Tibial artery (tissue), 4 donors: Measurements from ENCODE around the gene KCNH6.

Experiments used
- DNase-seq, 2 donors: peaks; one replicate each; pipeline ENCODE4 v3.0.0-alpha.2; 2019
- H3K27ac ChIP-seq, 2 donors: fragments of 200-600 bp; sonication (generic) in 1 of 2; 1 replicate in 1 of 2; 2 replicates in 1 of 2; pipeline ENCODE4 v1.5.1; 2018 to 2019; ENCODE audit warnings: mild to moderate bottlenecking in 1 of 2
- H3K27me3 ChIP-seq, 2 donors: fragments of 200-600 bp; sonication (generic) in 1 of 2; one replicate each; pipeline versions ENCODE4 v1.5.1 to v1.6.0; 2016 to 2019
- H3K36me3 ChIP-seq, 3 donors: fragments of 200-600 bp; sonication (generic) in 2 of 3; one replicate each; pipeline ENCODE4 v1.5.1; 2016 to 2019; ENCODE audit warnings: mild to moderate bottlenecking in 2 of 3
- H3K4me1 ChIP-seq, 4 donors: fragments of 200-600 bp; sonication (generic) in 2 of 4; 1 replicate in 3 of 4; 2 replicates in 1 of 4; pipeline ENCODE4 v1.5.1; 2016 to 2019
- H3K4me3 ChIP-seq, 2 donors: fragments of 200-600 bp; sonication (generic) in 1 of 2; 1 replicate in 1 of 2; 2 replicates in 1 of 2; pipeline ENCODE4 v1.5.1; 2018 to 2019; ENCODE audit warnings: mild to moderate bottlenecking in 2 of 2
- H3K9me3 ChIP-seq, 3 donors: fragments of 200-600 bp; sonication (generic) in 1 of 3; one replicate each; pipeline ENCODE4 v1.5.1; 2016 to 2019
- intact Hi-C: fragments of 100-400 bp; cut with DNase I; formaldehyde crosslinking; loops from one replicate; pipeline ENCODE4 v1.15.0; 2023; ENCODE audit warnings: low total_unique reads
- TF ChIP-seq, protein P1 (sequence below), 2 experiments: fragments of 200-600 bp in 1 of 2; fragments of 450-650 bp in 1 of 2; IDR thresholded peaks; one replicate each; pipeline ENCODE4 v1.5.1; 2017 to 2019; ENCODE audit warnings: antibody characterized with exemption in 2 of 2, mild to moderate bottlenecking in 1 of 2, moderate library complexity in 1 of 2

The KCNH6 gene, protein sequence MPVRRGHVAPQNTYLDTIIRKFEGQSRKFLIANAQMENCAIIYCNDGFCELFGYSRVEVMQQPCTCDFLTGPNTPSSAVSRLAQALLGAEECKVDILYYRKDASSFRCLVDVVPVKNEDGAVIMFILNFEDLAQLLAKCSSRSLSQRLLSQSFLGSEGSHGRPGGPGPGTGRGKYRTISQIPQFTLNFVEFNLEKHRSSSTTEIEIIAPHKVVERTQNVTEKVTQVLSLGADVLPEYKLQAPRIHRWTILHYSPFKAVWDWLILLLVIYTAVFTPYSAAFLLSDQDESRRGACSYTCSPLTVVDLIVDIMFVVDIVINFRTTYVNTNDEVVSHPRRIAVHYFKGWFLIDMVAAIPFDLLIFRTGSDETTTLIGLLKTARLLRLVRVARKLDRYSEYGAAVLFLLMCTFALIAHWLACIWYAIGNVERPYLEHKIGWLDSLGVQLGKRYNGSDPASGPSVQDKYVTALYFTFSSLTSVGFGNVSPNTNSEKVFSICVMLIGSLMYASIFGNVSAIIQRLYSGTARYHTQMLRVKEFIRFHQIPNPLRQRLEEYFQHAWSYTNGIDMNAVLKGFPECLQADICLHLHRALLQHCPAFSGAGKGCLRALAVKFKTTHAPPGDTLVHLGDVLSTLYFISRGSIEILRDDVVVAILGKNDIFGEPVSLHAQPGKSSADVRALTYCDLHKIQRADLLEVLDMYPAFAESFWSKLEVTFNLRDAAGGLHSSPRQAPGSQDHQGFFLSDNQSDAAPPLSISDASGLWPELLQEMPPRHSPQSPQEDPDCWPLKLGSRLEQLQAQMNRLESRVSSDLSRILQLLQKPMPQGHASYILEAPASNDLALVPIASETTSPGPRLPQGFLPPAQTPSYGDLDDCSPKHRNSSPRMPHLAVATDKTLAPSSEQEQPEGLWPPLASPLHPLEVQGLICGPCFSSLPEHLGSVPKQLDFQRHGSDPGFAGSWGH

DNA sequence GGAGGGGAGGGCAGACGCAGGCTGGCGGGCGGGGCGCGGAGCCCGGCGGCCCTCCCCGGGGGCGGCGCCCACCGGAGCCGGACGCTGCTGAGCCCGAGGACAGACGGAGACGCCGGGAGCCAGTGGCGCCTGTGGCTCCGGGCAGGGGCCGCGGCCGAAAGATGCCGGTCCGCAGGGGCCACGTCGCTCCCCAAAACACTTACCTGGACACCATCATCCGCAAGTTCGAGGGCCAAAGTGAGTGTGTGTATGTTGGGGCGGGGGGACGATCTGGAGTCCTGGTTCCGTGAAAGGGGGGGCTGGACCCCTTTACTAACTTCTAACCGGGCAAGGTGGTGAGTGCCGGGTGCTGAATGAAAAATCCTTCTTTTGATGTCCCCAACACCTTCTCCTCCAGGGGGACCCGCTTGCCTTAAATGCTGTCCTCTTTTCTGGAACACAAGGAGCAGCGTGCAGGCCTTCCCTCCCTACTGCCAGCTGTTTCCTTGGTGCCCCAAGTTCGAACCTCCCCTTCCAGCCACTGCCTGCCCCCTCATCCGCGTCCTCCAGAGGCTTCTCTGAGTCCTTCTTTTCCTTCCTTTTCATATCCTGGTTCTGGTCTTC, at the start of gene KCNH6:
KCNH6 (plus strand) TSS at position 106 of the 603 bp plus-strand sequence; CDS start at position 162, 56 bp downstream.
- Histone ChIP-seq H3K27me3 (peaks cover 0 to 51% of the 10 kb centered on the region in 2 donors), H3K4me3 (peak within 1 kb of the TSS in 1 of 2 donors; percentile 7), H3K27ac (no peak within 1 kb of the TSS), H3K36me3 (no peaks in the 10 kb centered on the region), H3K4me1 (peaks cover 0 to 7% (median 2%) of the 10 kb centered on the region in 4 donors), H3K9me3 (no peaks in the 10 kb centered on the region)
- intact Hi-C loops = no loop called here
- no peak for DNase-seq
- TF ChIP-seq, protein P1, sequence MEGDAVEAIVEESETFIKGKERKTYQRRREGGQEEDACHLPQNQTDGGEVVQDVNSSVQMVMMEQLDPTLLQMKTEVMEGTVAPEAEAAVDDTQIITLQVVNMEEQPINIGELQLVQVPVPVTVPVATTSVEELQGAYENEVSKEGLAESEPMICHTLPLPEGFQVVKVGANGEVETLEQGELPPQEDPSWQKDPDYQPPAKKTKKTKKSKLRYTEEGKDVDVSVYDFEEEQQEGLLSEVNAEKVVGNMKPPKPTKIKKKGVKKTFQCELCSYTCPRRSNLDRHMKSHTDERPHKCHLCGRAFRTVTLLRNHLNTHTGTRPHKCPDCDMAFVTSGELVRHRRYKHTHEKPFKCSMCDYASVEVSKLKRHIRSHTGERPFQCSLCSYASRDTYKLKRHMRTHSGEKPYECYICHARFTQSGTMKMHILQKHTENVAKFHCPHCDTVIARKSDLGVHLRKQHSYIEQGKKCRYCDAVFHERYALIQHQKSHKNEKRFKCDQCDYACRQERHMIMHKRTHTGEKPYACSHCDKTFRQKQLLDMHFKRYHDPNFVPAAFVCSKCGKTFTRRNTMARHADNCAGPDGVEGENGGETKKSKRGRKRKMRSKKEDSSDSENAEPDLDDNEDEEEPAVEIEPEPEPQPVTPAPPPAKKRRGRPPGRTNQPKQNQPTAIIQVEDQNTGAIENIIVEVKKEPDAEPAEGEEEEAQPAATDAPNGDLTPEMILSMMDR (IDR thresholded peaks at IDR 0.05) = no peak

DNA sequence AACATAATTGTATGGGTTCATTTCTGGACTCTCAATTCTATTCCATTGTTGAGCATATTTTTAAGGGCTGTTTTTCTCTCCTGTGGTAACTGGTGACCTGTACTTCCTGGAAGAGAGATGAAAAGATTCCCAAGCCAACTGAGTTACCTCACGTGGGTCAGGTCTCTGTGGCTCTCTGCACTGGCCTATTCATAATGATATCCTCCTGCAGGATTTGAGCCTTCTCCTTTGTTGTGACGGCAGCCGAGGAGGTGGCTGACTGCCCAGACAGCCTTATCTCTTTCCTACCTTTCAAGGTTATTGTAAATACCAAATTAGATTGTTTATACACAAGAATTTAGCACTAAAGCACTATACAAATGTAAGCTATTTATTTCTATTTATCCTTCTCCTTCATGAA, 49.0 kb upstream of the KCNH6 start:
- no peaks in the 10 kb centered on the region for H3K36me3 ChIP-seq
- intact Hi-C loops = no loop called here
- no peak for DNase-seq
- no peak overlapping the region for H3K4me3 ChIP-seq
- H3K9me3 ChIP-seq = no peaks in the 10 kb centered on the region
- H3K27me3 ChIP-seq = peaks cover 4 to 46% of the 10 kb centered on the region in 2 donors
- H3K27ac ChIP-seq = no peak overlapping the region
- H3K4me1 ChIP-seq = peaks cover 0 to 33% (median 19%) of the 10 kb centered on the region in 4 donors
- TF ChIP-seq, protein P1 (IDR thresholded peaks at IDR 0.05) = no peak

DNA sequence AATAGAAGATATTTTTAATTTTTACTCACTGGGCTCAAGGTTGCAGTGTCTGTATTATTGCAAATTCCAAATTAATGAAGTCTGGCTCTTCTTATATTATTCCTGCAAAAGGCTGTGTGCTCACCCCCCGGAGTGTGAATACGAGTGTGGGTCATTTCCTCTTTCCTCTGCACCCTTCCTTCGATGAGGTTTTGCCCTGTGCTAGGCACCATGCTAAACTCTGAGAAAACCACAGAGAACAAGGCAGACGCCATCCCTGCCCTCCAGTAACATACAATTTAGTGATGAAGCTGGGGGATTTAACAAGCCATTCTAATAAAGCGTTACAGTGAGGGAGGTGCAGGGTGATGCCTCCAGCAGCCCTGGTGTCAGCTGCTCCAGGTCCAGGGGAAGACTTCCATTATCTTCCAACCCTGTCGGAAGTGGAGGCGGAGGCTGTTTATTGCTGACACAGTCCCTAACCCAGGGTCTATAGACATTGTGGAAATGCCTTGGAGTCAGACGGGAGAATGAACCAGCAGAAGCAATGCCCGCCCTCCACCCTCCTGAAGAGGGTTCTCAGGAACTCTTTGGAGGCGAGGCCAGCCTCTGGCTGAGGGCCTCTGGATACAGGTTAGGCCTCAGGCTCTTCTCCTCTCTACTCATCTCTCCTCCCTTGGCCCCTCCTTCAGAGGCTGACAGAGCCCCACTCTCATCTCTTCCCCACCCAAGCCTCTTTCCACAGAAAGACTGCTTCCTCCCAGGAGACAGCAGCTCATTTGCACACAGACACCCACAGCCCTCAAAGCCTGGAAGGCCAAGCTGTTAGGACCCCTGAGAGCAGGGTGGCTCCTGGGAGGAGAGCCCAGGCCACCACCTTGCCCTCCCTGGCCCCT, 48.3 kb upstream of the KCNH6 start:
- H3K27ac ChIP-seq = no peak overlapping the region
- TF ChIP-seq, protein P1 (IDR thresholded peaks at IDR 0.05) = no peak
- peaks cover 4 to 53% of the 10 kb centered on the region in 2 donors for H3K27me3 ChIP-seq
- no peaks in the 10 kb centered on the region for H3K36me3 ChIP-seq
- no peaks in the 10 kb centered on the region for H3K9me3 ChIP-seq
- no peak overlapping the region for H3K4me3 ChIP-seq
- intact Hi-C loops = no loop called here
- peaks cover 0 to 33% (median 19%) of the 10 kb centered on the region in 4 donors for H3K4me1 ChIP-seq
- DNase-seq = no peak

DNA sequence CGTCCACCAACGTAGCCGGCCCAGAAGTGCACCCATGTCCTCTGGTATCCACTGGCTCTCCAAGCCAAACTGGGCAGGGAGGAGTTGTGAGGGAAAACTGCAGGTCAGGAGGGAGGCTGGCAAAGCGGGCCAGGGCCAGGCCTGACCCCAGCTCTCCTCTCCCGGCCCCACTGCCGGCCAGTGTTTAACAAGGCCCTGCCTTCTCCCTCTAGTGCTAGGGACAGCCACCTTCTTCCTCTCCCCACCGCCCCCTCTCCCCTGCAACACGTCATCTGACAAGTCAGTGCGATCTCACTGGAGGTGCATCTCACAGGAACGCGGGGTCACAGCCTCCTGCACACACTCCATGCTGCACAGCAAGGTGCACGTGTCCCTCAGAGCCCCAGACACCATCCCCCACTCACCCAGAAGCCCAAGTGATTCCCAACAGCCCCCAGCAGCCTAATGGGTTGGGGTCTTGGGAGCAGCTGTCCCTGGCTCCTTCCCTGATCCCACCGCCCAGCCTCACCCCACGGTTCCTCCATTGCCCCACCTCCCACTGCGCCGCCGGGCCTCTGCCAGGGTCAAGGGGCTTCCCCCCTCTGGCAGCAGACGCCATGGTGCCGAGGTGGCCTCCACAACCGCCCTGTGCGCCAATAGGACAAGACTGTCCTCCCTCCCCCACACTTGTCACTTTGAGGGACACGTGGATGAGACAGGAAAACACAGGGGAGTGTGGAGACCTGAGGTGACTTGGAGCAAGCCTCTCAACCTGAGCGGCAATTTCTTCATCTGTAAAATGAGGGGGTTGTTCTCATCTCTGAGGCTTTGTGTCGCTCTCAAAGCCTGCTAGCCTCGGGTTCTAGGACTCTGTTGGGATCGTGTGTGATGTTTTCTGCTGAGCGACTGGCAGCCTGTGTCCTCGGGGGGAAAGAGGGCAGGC, 47.4 kb upstream of the KCNH6 start:
- H3K27ac ChIP-seq = no peak overlapping the region
- peaks cover 4 to 62% of the 10 kb centered on the region in 2 donors for H3K27me3 ChIP-seq
- TF ChIP-seq, protein P1 (IDR thresholded peaks at IDR 0.05) = no peak
- H3K4me1 ChIP-seq = peaks cover 0 to 33% (median 19%) of the 10 kb centered on the region in 4 donors
- no peaks in the 10 kb centered on the region for H3K9me3 ChIP-seq
- intact Hi-C loops = no loop called here
- DNase-seq = no peak
- no peaks in the 10 kb centered on the region for H3K36me3 ChIP-seq
- H3K4me3 ChIP-seq = peak overlapping the region in 1 of 2 donors; percentile 53
